ENCODE results near the gene GAST.

- TF ChIP-seq CTCF (IDR thresholded peaks at IDR 0.05) (no peak), POLR2AphosphoS5 (IDR thresholded peaks at IDR 0.05) (no peak)
These were observed 46.5 kb downstream of the GAST start for GRCh38 chr17:41758601-41759000.

Data from prostate gland (tissue), 2 donors.